Measurements from ENCODE around the gene GABRR2.

GABRR2 gene
- total RNA-seq: 0.12 to 2.6 (median 0.45) reads per million in 17 experiments

DNA sequence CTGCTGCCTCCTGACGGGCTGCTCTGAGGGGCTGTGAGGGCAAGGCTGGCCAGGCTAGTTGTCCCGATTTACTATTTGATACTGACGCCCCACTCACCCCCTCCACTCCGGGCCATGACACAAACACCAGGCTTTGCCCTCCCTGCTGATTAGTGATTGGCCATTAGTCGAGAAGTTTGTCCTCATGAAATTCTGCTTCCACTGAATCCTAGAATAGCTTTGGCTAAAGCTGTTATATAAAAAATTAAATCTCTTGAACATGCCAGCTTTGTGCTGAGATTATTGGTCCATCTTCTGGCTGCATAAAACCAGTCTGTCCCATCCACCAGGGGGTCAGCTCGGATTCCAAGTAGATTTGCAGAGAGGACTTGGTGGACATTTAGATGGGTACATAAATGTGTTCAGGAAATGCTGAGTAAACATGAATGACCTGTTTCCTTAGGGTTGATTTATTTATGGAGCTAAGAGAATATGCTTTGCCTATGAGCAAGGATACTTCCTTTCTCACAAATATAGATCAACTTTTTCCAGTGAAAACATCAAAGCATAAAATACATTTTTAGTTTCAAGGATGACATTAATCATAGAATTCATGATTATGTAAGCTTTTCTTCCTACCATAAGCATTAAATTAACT is at the start of gene GABRR2:
GABRR2 (minus strand) TSS at position 51 of the 637 bp plus-strand sequence. CDS start 134 bp downstream, outside the sequence.
- no peak for DNase-seq

DNA sequence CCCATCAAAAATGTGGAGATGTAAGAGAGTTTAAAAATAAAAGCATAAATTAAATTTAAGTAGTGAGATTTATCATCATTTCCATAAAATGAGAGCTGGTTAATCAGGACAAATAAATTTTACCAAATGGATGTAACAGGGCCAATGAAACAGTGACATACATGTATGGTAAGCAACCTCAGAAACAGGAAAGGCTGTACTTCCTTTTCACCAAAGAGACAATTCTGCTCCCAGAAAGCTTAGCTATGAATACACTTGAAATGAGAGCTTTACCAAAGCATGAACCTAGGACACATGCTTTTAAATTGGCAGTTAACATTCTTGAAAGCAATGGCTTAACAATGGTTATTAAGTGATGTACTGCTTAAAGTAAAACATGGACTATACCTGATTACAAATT is 49.5 kb upstream of the GABRR2 start:
- DNase-seq: no peak

DNA sequence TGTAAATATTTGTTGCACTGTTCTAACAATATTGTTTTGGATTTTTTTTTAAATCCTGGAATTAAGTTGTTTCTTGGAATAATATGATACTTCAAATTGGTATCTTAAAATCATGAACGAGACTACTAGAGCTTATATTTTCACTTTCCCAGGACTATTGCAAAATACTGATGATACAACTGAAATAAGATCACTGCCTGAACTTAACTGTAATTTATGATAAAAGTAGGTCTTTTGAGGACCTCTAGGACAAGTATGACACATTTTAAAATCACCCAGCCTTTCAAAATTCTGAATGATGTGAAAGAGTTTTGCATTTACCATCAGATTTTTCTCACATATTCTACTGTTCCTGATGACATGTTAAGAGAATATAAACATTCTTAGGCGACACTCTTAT is 46.1 kb upstream of the GABRR2 start:
- peak in 2 of 4 experiments; percentile 27 to 55 for DNase-seq

DNA sequence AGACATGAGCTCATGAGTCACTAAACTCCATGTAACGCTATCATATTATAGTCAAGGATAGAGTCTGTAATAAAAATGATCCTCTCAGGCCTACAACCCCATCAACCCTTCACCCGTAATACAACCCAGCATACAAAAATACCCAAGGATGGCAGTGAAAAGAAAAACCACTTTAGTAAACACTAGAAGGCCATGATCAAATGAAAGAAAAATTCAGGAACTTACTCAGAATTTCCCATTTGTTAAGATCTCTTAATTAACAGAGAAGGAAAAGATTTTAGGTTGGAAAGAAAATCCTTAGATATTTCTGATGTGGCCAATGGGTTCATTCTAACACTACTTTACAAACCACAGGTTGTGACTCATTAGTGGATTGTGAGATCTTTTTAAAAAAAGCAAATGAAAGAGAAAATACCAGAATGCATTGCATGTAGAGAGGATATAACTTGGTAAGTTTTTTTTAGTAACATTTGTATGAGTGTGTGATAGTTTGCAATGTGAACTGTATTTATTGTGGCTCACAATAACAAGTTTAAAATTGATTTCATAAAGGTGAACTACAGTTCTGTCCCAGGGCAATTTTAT is 45.4 kb upstream of the GABRR2 start:
- peak in 1 of 4 experiments; percentile 28 for DNase-seq

DNA sequence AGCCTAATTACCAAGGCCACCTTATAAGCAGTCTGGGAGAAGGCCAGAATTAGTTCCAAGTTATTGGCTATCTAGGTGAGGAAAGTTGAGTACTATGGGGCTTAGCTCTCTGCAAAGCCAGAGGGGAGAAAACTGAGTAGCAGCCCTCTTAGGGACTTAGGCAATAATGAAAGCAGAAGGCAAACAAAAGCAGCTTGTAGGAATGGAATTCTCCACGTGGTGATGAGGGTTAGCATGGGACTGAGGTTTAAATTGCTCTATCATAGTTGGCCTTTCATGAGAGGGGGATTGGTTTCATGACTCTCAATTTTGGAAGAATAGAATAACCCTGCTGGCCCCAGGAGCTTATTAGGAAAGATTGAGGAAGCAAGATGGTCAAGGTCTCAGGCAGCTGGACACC is 44.5 kb upstream of the GABRR2 start:
- DNase-seq: peak in 1 of 4 experiments; percentile 26

DNA sequence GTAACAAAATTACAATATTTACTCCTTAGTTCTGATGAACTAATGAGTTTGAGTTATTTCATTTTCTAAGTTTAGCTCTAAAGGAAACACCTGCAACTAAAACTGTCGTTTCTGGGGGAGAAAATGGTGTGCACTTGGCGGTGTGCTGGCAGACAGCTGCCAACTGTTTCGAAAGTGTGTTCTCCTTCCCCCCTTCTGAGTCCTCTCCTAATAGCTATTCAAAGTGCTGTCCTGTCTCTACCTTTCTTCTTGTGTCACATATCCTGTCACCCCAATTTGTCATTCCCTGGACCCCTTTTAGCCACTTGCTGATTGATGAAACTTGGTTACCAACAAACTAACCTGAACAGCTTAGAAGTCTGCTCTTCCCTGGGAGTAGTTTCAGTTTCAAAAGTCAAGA is 42.3 kb upstream of the GABRR2 start:
- peak in 1 of 4 experiments; percentile 10 for DNase-seq

DNA sequence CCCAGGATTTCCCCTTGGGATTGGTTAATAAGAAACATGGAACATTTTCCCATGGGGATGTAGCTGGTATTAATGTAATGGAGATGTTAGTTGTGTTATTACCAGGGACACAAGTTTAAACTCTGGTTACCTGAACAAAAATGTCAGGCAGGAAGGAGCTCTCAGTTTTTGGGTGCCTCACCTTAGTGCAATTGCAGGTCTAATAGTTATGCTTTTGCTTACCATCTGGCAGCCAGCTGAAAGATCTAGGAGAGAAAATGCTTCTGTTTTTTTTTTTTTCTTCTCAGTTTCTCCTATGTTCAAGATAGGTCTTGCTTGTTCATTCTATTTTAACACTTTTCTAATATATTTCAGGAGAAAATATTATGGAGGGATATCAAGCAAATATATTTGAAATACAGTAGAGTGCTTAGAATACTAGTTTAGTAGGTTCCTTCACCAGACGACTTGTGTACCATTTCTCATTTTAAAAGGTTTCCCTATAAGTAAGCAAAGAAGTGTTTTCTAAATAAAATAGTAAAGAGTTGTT is 41.6 kb upstream of the GABRR2 start:
- DNase-seq: no peak

DNA sequence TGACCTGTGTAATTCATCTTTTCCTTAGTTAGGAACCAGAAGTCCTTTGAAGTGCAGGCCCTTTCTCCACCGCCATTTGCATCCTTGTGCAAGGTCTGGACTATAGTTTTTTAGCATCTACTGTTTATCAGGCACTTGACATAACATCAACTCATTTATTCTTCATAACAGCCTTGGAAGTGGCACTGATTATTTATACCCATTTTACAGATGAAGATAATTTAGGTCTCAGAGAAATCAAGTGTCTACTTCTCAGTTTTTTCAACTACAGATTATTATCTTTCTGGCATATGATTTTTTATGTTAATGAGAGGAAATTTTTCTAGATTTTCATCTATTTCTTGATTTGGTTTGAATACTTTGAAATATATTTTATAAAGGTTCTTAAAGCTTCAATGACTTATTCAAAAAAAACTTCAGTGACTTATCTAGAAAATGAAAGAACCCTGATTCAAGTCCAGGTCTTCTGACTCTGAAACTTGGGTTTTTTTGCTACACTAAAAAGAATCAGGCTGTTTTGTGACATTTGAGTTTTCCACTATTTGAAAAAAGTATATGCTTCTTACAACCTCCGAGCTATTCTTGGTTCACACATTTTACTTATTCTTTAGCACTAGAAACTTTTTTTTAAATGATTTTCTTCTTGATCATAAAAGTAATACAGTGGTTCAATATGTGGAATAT is 40.6 kb upstream of the GABRR2 start:
- DNase-seq: no peak

DNA sequence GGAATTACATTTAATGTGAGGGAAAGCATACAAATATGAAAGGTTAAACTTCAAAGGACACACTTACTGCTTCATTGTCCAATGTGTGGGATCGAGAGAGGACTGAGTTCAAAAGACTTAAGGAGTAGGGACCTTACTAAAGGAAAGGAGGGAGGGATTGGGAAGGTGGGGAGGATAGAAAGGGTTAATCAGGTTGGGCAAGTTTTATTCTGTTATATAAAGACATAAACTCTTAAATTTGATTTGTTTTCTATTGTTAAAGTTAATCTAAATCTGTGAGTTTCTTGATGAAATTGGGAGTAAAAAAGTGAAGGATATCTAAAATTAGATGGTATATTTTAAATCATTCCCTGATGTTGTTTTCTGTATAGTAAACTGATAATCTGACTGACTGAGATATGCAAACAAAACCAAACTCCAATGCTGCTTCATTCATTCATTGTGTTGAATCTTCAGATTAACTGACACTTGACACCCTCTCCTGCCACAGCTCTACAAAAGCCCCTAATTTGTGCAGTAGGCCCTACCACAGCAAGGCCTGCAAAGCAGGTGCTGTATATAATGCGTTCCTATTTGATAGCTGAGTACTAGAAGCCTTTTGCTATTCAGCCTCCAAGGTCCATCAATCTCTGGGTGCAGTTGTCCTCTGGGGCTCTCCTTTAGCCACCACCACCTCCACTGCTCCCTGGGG is 38.7 kb upstream of the GABRR2 start:
- DNase-seq: no peak

DNA sequence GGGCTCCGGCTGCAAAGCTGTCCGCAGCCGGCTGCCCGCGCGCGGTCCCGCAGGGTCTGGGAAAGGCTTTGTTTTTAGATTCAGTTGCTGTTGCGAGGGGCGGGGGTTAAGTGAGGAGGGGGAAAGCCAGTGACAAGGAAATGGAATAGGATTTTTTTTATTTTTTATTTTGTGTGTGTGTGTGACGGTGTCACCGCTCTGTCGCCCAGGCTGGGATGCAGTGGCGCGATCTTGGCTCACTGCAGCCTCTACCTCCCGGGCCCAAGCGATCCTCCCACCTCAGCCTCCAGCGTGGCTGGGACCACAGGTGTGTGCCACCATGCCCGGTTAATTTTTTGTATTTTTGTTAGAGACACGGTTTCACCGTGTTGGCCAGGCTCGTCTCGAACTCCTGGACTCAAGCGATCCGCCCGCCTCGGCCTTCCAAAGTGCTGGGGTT is 38.0 kb upstream of the GABRR2 start:
- DNase-seq: no peak

DNA sequence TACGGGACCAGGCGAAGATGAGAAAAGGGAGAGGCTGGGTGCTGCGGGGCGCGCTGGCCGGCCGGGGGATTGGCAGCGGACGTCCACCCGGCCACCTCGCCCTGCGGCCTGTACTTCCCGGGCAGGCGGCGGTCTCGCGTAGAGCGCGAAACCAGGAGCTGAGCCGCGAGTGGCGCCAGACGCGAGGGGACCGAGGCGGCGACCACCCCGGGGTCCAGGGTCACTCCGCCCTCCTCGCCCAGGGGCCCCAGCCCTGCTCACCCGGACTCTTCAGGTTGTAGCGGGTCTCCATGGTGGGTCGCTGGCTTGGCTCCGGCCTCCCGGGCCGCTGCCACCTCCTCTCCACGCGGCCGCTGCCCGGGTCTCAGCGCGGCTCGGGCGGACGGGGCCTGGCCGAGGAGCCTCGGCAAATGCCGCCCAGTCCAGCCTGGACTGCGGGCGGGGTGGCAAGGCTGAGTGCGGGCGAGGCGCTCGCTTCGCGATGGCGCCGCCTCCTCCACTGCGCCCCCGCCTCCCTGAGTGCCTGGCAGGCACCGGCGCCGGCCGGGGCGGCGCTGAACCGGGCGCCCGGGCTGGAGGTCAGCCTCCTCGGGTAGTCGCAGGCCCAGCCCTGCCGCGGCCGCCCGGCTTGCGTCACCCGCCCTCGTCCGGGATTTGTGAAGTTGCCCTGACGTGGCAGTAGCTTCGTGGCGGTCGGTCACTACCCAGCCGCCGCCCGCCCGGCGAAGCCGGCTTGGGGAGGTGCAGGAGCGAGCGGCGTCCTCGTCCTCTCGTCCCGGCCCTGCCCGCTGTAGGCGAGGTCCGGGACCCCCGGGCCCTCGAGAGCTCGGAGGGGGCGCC is 37.4 kb upstream of the GABRR2 start, which contains the start of gene UBE2J1:
UBE2J1 (minus strand) TSS at position 445 of the 840 bp plus-strand sequence; CDS start at position 292, 153 bp downstream.
- peak; percentile 96 to 99 (median 98) for DNase-seq

DNA sequence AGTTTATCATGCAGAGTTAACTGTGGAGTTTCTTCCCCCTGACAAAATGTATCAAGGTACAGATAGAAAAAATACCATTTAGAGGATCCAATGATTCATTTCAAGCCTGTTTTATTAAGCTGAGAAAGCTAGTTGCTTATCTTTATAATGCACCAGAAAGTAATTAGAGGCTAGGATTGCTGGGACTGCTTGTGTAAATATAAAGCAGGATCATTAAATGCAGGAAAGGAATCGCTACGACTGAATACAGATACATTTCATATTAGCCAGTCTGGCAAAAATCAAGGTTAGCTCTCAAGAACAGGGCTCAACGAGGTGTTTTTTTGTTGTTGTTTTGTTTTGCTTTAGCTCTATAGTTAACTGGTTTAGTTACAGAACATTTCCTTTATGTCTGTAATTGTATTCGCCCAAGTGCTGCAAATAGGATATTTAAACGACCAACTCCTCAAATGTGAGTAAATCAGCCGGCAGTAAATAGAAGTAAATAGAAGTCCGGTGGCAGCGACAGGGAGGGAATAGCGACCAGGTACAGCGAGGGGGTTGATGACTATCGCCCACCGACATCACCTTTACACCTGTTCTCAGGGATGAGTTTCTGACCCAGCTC is 36.7 kb upstream of the GABRR2 start:
- no peak for DNase-seq

DNA sequence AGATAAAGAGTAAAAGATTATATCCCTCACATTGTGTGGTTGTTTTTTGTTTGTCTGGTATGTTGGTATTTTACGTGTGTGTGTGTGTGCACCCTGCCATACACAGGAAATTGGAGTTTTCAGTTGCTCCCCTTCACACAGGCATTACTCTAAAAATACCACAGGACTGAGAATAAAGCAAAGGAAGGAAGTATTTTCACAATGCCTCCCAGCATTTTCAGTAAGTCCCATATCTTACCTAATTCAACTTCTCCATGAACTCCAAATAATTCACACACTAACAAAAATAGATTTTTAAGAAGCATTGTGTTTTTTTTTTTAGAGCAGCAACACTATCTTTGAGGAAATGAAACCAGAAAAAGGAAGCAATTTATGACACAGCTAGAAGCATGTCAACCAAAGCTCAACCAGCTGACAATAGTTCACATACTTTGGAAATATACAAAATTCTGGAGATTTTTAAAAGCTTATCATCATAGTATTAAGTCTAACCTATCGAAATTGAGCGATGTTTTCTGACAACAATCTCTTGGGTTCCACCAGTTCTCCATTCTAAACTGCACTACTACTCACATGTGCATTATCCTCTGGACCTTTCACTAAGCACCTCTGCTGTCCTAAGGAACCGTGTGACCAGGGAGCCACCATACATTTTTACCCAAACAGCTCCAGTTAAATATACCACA is 35.3 kb upstream of the GABRR2 start:
- peak; percentile 51 to 95 (median 76) for DNase-seq

DNA sequence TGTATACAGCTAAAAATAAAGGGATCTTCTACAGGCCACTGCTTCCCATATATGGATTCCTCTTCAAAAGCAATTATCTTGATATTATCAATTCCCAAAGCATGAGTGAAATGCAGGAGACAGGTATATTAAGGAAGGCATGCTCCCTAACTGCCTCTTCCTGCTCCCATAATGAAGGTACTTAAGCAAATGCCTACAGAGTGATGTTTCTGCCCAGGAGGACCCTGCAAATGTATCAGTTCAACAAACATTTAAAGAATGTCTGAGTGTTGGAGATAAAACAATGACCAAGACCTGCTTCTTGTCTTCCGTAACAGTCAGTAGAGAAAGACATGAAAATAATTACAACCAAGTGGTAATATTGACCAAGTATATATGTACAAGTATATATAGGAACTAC is 33.3 kb upstream of the GABRR2 start:
- DNase-seq: no peak

DNA sequence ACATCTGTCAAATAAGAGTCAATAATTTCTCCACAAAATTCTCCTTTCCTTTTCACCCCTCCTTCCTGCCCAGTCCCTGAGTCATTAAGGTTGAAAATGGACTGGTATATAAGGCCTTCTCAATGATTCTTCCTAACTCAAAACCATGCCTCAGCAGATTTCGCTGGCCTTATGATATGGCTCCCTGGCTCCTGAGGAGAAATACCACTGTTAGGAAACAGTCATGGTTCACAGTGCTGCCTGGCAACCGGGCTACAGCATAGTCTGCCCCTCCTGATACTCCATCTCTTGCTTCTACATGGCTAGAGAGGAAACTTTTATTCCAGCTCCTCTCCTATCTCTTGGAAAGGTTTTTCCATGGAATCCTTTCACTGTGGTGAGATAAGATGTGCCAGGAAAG is 32.7 kb upstream of the GABRR2 start:
- DNase-seq: peak in 3 of 4 experiments; percentile 33 to 65 (median 65)

DNA sequence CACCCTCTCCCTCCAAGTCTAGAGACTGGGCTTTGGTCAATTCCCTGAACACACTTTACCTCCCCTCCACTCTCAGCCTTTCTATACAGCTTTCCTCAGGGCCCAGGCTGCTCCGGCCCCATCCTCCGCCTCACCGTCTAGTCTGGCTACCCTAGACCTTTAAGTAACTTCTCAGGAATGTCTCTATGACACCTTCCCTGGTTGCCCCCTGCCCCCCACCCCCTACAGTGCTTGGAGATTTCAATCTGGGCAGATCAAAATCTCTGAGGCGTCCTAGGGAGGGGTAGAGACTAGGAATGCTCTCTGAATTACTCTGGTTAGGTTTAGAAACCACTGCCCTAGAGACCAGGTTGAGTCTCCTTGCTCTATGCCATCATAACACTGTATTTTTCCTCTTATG is 31.3 kb upstream of the GABRR2 start:
- no peak for DNase-seq

DNA sequence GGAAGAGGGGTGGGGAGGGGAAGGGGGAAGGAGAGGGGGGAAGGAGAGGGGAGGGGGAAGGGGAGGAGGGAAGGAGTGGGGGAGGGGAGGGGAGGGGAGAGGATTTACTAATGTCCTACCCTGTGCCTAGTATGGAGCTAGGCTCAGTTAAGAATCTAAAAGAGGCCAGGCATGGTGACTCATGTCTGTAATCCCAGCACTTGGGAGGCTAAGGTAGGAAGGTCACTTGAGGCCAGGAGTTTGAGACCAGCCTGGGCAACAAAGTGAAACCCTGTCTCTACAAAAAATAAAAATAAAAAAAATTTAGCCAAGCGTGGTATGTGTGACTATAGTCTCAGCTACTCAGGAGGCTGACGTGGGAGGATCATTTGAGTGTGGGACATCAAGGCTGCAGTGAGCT is 24.5 kb upstream of the GABRR2 start:
- no peak for DNase-seq

DNA sequence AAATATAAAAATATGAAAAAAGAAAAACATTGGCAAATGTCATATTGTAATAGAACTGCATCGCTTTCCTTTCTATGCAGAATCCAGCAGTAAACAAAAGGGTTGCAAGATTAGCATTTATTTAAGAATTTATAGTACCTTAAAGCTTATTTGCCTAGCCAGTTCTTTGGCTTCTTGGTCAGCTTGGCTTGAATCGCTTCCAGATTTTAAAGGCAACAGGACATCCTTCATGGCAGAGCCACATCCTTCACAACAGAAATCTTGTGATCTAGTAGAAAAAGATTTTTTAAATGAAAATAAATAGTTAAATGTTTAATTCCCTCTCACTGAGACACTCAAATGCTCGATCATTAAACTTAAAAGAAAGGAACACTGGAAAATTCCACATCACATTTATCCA is 20.1 kb upstream of the GABRR2 start:
- DNase-seq: no peak

DNA sequence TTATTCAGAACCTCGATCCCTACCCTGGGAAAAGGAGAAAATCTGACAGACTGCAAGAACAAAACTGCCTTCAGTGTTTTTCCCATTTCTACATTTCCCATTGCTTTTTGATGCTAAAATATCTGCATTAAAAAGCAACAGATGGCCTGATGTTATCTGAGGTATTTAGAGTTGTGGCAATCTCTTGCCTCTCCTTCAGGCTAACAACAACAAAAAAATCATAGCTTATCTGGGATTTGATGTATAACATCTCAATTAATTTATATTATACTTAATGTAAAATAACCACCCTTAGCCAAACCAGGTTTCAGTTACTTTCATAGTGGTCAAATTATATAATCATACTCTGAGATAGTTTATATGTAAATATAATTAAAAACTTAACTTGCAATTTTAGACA is 15.8 kb upstream of the GABRR2 start:
- no peak for DNase-seq

DNA sequence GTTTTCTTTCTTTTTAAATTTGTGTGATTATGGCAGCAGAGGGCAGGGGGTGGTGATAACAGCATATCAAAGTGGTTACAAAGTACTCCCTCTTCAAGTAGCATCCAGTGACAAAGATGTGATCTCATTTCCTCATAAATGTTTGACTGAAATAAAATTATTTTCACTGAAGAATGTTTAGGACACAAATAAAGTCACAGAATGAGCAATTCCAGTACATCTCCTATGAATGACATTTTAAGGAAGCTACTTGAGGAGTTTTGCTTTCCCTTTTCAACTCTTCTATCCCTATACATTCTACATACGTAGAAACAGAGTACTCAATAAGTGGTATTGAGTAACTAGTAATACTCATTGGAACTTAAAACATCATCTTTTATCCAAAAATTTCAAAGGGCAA is 13.9 kb upstream of the GABRR2 start:
- no peak for DNase-seq

DNA sequence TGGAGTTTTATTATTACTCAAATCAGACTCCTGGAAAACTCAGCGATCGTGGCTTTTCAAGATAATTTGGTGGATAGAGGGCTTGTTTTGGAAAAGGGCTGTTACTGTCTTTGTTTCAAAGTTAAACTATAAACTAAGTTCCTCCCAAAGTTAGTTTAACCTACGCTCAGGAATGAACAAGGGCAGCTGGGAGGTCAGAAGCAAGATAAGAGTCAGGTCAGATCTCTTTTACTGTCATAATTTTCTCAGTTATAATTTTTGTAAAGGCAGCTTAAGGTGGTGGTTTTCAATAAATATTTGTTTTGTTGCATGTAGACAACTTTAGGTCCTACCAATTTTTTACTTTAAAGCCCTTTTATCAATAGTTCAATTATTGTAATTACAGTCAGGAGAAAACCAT is 9.2 kb upstream of the GABRR2 start:
- no peak for DNase-seq

Measured in suppressor macrophage (primary cell).